NB4 (cell line): ENCODE data around the gene GUCY1A1.

Source experiments
- CTCF ChIP-seq: IDR thresholded peaks from one replicate; pipeline ENCODE4 v1.5.1; 2012; ENCODE audit warnings: low read depth, low read length
- MAX ChIP-seq: IDR thresholded peaks from 2 replicates; pipeline ENCODE4 v1.6.1; 2011; ENCODE audit warnings: low read depth, low read length
- MYC ChIP-seq: IDR thresholded peaks from 2 replicates; pipeline ENCODE4 v1.6.1; 2011; ENCODE audit warnings: low read depth, low read length
- POLR2A ChIP-seq: IDR thresholded peaks from 2 replicates; pipeline ENCODE4 v1.6.1; 2011; ENCODE audit warnings: mild to moderate bottlenecking; ENCODE audit not compliant: insufficient read length; ENCODE audit errors: extremely low read depth

GRCh38 chr4:155781249-155781831 is 114.7 kb downstream of the GUCY1A1 start:
- TF ChIP-seq CTCF = no peak
- TF ChIP-seq MYC = no peak
- no peak for TF ChIP-seq MAX
- no peak for TF ChIP-seq POLR2A
